Mesenchymal stem cell (in vitro differentiated cells and primary cell): Measurements from ENCODE around the gene LYVE1.
A peak's percentile ranks its signal among the peaks of the same experiment; 100 is the strongest.

Experiments used
- DNase-seq: peaks from one replicate; pipeline ENCODE4 v3.0.0-alpha.2; 2013
- H2AFZ ChIP-seq: one replicate; pipeline ENCODE4 v1.6.1; 2013; ENCODE audit warnings: low read depth, mild to moderate bottlenecking, control low read depth, inconsistent platforms, low read length, moderate library complexity
- H2AK5ac ChIP-seq: 2 replicates; pipeline ENCODE4 v1.6.1; 2013; ENCODE audit warnings: low read length, moderate library complexity, mild to moderate bottlenecking, inconsistent platforms; ENCODE audit not compliant: severe bottlenecking
- H2BK120ac ChIP-seq: one replicate; pipeline ENCODE4 v1.6.1; 2013; ENCODE audit warnings: low read depth, mild to moderate bottlenecking, inconsistent platforms, low read length, moderate library complexity
- H2BK12ac ChIP-seq, 2 experiments: one replicate each; pipeline ENCODE4 v1.6.1; 2013; ENCODE audit warnings: inconsistent platforms in 2 of 2, low read length in 2 of 2, mild to moderate bottlenecking in 2 of 2, moderate library complexity in 2 of 2, control low read depth in 1 of 2
- H2BK15ac ChIP-seq: one replicate; pipeline ENCODE4 v1.6.1; 2013; ENCODE audit warnings: mild to moderate bottlenecking, low read depth, inconsistent platforms; ENCODE audit not compliant: poor library complexity, severe bottlenecking
- H2BK5ac ChIP-seq: 2 replicates; pipeline ENCODE4 v1.6.1; 2013; ENCODE audit warnings: low read depth, mild to moderate bottlenecking, low read length, control low read depth, inconsistent platforms; ENCODE audit not compliant: poor library complexity, severe bottlenecking
- H3K14ac ChIP-seq, 2 experiments: one replicate each; pipeline ENCODE4 v1.6.1; 2013; ENCODE audit warnings: inconsistent platforms in 2 of 2, low read length in 2 of 2, control low read depth in 1 of 2, mild to moderate bottlenecking in 1 of 2, moderate library complexity in 1 of 2
- H3K18ac ChIP-seq, 2 experiments: one replicate each; pipeline ENCODE4 v1.6.1; 2013; ENCODE audit warnings: inconsistent platforms in 2 of 2, low read length in 2 of 2, control low read depth in 1 of 2, low read depth in 1 of 2, mild to moderate bottlenecking in 1 of 2
- H3K23ac ChIP-seq, 2 experiments: one replicate each; pipeline ENCODE4 v1.6.1; 2013; ENCODE audit warnings: inconsistent platforms in 2 of 2, low read length in 2 of 2, mild to moderate bottlenecking in 2 of 2, moderate library complexity in 2 of 2, control low read depth in 1 of 2
- H3K27ac ChIP-seq: 2 replicates; pipeline ENCODE4 v1.5.1; 2013; ENCODE audit warnings: mild to moderate bottlenecking, moderate library complexity, low read length, control low read depth, inconsistent platforms; ENCODE audit not compliant: poor library complexity, severe bottlenecking
- H3K27me3 ChIP-seq, 2 experiments: 2 replicates each; pipeline versions ENCODE4 v1.6.1 to v1.7.0; 2013; ENCODE audit warnings: low read length in 2 of 2, mild to moderate bottlenecking in 2 of 2, moderate library complexity in 2 of 2, control low read depth in 1 of 2, inconsistent platforms in 1 of 2; ENCODE audit not compliant: control insufficient read depth in 1 of 2, insufficient read depth in 1 of 2
- H3K36me3 ChIP-seq, 2 experiments: 2 replicates each; pipeline versions ENCODE4 v1.6.1 to v1.7.0; 2013; ENCODE audit warnings: low read length in 2 of 2, control low read depth in 1 of 2, inconsistent platforms in 1 of 2, low read depth in 1 of 2, mild to moderate bottlenecking in 1 of 2; ENCODE audit not compliant: insufficient read depth in 2 of 2, control insufficient read depth in 1 of 2
- H3K4ac ChIP-seq, 2 experiments: one replicate each; pipeline ENCODE4 v1.6.1; 2013; ENCODE audit warnings: inconsistent platforms in 2 of 2, low read length in 2 of 2, mild to moderate bottlenecking in 2 of 2, moderate library complexity in 2 of 2, control low read depth in 1 of 2, low read depth in 1 of 2
- H3K4me1 ChIP-seq: 2 replicates; pipeline ENCODE4 v1.6.1; 2013; ENCODE audit warnings: low read depth, low read length, control low read depth; ENCODE audit not compliant: control insufficient read depth, insufficient read depth
- H3K4me2 ChIP-seq: 2 replicates; pipeline ENCODE4 v1.6.1; 2013; ENCODE audit warnings: low read length, mild to moderate bottlenecking, inconsistent platforms; ENCODE audit not compliant: poor library complexity, severe bottlenecking
- H3K4me3 ChIP-seq, 2 experiments: 2 replicates each; pipeline versions ENCODE4 v1.5.1 to v1.7.0; 2013; ENCODE audit warnings: low read length in 2 of 2, mild to moderate bottlenecking in 2 of 2, control low read depth in 1 of 2, low read depth in 1 of 2; ENCODE audit not compliant: insufficient read depth in 1 of 2
- H3K79me1 ChIP-seq: replicated peaks from 2 replicates; pipeline ENCODE4 v1.6.1; 2013; ENCODE audit warnings: mild to moderate bottlenecking, control low read depth, low read length, inconsistent platforms; ENCODE audit not compliant: poor library complexity, severe bottlenecking
- H3K9ac ChIP-seq: 2 replicates; pipeline ENCODE4 v1.7.0; 2013; ENCODE audit warnings: mild to moderate bottlenecking, low read length, moderate library complexity
- H3K9me3 ChIP-seq: 2 replicates; pipeline ENCODE4 v1.7.0; 2013; ENCODE audit warnings: mild to moderate bottlenecking, low read length; ENCODE audit not compliant: control insufficient read depth
- H4K8ac ChIP-seq: one replicate; pipeline ENCODE4 v1.6.1; 2013; ENCODE audit warnings: inconsistent platforms, mild to moderate bottlenecking, low read length, moderate library complexity
- H4K91ac ChIP-seq: one replicate; pipeline ENCODE4 v1.6.1; 2013; ENCODE audit warnings: mild to moderate bottlenecking, low read length, inconsistent platforms
- WGBS: methylation state at CpG from one replicate; pipeline ENCODE4 v1.1.7; 2013; ENCODE audit warnings: mixed read lengths; 5-methylcytosine and 5-hydroxymethylcytosine counted together

Gene LYVE1

DNA sequence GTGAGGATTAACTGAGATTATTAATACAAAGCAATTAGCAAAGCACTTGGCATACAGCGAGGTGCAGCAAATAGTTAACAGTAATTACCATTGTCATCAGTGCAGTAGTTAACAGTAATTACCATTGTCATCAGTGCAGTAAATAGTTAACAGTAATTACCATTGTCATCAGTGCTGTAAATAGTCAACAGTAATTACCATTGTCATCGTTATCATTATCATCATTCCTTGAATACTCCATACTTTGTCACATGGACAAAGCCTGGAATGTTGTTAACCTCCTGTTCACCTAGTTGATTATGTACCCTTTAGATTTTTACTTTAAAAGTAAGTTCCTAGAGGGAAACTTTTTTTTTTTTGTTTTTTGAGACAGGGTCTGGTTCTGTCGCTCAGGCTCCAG, 19.5 kb upstream of the LYVE1 start:
- Histone ChIP-seq H3K14ac (no peak overlapping the region), H3K4me1 (no peaks in the 10 kb centered on the region), H2BK120ac (no peak overlapping the region), H2AFZ (no peak overlapping the region), H2BK12ac (no peak overlapping the region), H3K4me3 (no peak overlapping the region), H3K9me3 (no peaks in the 10 kb centered on the region), H3K18ac (no peak overlapping the region), H3K27ac (no peak overlapping the region), H2AK5ac (no peak overlapping the region), H3K27me3 (no peaks in the 10 kb centered on the region), H3K36me3 (peaks cover 0 to 26% of the 10 kb centered on the region in 2 experiments), H3K4me2 (no peak overlapping the region), H3K4ac (no peak overlapping the region), H4K8ac (no peak overlapping the region), H3K79me1 (no peaks in the 10 kb centered on the region), H3K23ac (no peak overlapping the region), H2BK15ac (no peak overlapping the region), H4K91ac (no peak overlapping the region), H2BK5ac (no peak overlapping the region), H3K9ac (no peak overlapping the region)
- DNase-seq = no peak
- 92% methylated on average over 2 of the region's 3 CpGs for WGBS

DNA sequence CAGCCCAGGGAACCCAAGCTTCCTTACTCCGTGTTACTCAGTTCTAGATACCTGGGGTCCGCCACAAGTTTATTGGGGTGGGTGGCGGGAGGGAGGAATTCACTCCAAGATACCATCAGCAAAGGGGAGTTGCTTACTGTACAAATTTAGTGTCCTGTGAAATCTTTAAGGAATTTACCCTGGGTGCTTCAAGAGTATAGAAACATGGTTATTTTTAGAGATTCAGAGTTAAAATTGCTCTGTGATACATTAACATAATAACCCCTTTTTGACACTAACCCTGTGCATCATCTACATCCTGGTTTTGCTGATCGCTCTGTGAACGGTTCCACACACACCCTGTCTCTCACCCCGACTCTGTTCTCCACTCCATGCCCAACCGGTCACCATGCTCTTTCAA, 18.9 kb upstream of the LYVE1 start:
- Histone ChIP-seq H2BK120ac (no peak overlapping the region), H4K91ac (no peak overlapping the region), H3K79me1 (no peaks in the 10 kb centered on the region), H3K27ac (no peak overlapping the region), H3K4me2 (no peak overlapping the region), H3K4me1 (no peaks in the 10 kb centered on the region), H2BK15ac (no peak overlapping the region), H4K8ac (no peak overlapping the region), H3K9me3 (no peaks in the 10 kb centered on the region), H3K9ac (peak overlapping the region; percentile 3), H3K4me3 (no peak overlapping the region), H2BK5ac (no peak overlapping the region), H3K18ac (no peak overlapping the region), H3K14ac (no peak overlapping the region), H2AFZ (no peak overlapping the region), H3K36me3 (peaks cover 0 to 26% of the 10 kb centered on the region in 2 experiments), H3K27me3 (no peaks in the 10 kb centered on the region), H3K23ac (no peak overlapping the region), H2AK5ac (no peak overlapping the region), H3K4ac (no peak overlapping the region), H2BK12ac (no peak overlapping the region)
- no peak for DNase-seq
- WGBS = 98% methylated on average over 7 of the region's 7 CpGs

DNA sequence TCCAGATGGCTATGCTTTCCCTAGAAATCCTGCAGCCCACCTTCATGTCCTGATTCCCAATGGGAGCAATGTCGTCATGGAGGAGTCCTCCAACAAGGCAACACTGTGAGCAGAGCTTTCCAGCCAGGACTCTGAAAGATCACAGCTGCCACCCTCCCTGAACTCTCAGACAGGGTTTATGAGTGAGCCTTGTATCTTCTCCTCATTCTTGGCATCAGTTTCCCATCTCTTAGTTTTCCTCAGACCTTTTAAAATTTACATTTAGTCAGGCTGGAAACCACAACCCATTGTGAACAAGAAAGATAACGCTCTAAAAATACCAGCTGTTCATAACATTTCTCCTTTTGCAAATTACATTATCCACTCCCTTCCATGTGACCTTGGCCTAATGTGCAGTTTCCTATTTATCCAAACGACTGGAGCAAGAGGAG, 15.6 kb upstream of the LYVE1 start:
- Histone ChIP-seq H3K79me1 (no peaks in the 10 kb centered on the region), H4K91ac (no peak overlapping the region), H2BK5ac (no peak overlapping the region), H3K14ac (no peak overlapping the region), H2BK12ac (peak overlapping the region in 1 of 2 experiments; percentile 61), H3K4me1 (peaks cover 1% of the 10 kb centered on the region), H4K8ac (peak overlapping the region; percentile 82), H3K4me3 (no peak overlapping the region), H3K9ac (no peak overlapping the region), H2AFZ (no peak overlapping the region), H3K4ac (peak overlapping the region; percentile 6 to 43), H3K27ac (no peak overlapping the region), H3K36me3 (peaks cover 4 to 36% of the 10 kb centered on the region in 2 experiments), H3K23ac (no peak overlapping the region), H3K9me3 (no peaks in the 10 kb centered on the region), H2BK15ac (no peak overlapping the region), H3K18ac (peak overlapping the region in 1 of 2 experiments; percentile 35), H3K27me3 (no peaks in the 10 kb centered on the region), H2BK120ac (no peak overlapping the region), H3K4me2 (no peak overlapping the region), H2AK5ac (no peak overlapping the region)
- 83% methylated on average over 2 of the region's 3 CpGs for WGBS
- DNase-seq = peak; percentile 52

- H3K79me1 ChIP-seq = no peaks in the 10 kb centered on the region
- WGBS = 90% methylated on average over 4 of the region's 4 CpGs
Observed at GRCh38 chr11:10581481-10582019, 13.1 kb upstream of the LYVE1 start.

More at GRCh38 chr11:10581481-10582019, 13.1 kb upstream of the LYVE1 start:
- H2BK5ac ChIP-seq = no peak overlapping the region
- peak overlapping the region; percentile 13 to 95 for H3K4ac ChIP-seq
- no peak overlapping the region for H3K9ac ChIP-seq
- H3K4me2 ChIP-seq = no peak overlapping the region
- H4K8ac ChIP-seq = peak overlapping the region; percentile 67
- H2AK5ac ChIP-seq = no peak overlapping the region
- DNase-seq = peak; percentile 62
- peak overlapping the region; percentile 44 for H2BK15ac ChIP-seq
- H2BK120ac ChIP-seq = peak overlapping the region; percentile 62
- no peak overlapping the region for H3K27ac ChIP-seq
- no peaks in the 10 kb centered on the region for H3K9me3 ChIP-seq
- no peak overlapping the region for H3K23ac ChIP-seq
- peak overlapping the region; percentile 44 to 96 for H3K18ac ChIP-seq
- H3K4me1 ChIP-seq = peaks cover 1% of the 10 kb centered on the region
- no peak overlapping the region for H3K4me3 ChIP-seq
- H3K36me3 ChIP-seq = peaks cover 4 to 59% of the 10 kb centered on the region in 2 experiments
- H4K91ac ChIP-seq = peak overlapping the region; percentile 92
- H3K14ac ChIP-seq = no peak overlapping the region
- H2AFZ ChIP-seq = no peak overlapping the region
- H2BK12ac ChIP-seq = peak overlapping the region; percentile 7 to 75
- no peaks in the 10 kb centered on the region for H3K27me3 ChIP-seq
